A673 (cell line): ENCODE results near the gene ATG5.

ENCODE experiments used
- EZH2 ChIP-seq: fragments of 200-600 bp; sonication (generic); IDR thresholded peaks from 2 replicates; pipeline ENCODE4 v1.6.1; 2017; ENCODE audit warnings: borderline replicate concordance, low read depth, mild to moderate bottlenecking, mixed read lengths, antibody characterized with exemption, low read length; ENCODE audit not compliant: poor library complexity, severe bottlenecking
- TF ChIP-seq, protein P1 (sequence below): fragments of 300-800, 200-600 bp; sonication (generic); conservative IDR thresholded peaks from 2 replicates; pipeline ENCODE4 v1.5.1; 2017; ENCODE audit warnings: low read depth, mild to moderate bottlenecking, antibody characterized with exemption, low read length, moderate library complexity, mixed read lengths

DNA sequence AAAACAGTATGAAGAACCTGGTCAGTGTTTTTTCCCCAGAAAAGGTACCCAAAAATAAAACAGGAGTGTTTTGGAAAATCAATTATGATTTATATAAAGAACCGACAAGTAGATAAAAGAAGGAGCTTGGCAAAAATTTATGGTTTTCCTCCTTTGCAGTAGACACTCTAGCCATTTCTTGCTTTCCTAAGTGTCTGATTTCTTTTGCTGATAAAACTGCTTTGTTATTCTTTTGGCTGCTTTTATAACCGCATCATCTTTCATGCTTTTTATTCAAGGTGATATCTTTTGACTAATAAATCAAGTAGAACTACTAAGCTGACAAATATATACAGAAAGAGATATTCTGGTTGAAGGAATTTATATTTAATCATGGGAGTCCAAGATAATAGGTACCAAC is 16.6 kb downstream of the ATG5 start:
- TF ChIP-seq, protein P1, sequence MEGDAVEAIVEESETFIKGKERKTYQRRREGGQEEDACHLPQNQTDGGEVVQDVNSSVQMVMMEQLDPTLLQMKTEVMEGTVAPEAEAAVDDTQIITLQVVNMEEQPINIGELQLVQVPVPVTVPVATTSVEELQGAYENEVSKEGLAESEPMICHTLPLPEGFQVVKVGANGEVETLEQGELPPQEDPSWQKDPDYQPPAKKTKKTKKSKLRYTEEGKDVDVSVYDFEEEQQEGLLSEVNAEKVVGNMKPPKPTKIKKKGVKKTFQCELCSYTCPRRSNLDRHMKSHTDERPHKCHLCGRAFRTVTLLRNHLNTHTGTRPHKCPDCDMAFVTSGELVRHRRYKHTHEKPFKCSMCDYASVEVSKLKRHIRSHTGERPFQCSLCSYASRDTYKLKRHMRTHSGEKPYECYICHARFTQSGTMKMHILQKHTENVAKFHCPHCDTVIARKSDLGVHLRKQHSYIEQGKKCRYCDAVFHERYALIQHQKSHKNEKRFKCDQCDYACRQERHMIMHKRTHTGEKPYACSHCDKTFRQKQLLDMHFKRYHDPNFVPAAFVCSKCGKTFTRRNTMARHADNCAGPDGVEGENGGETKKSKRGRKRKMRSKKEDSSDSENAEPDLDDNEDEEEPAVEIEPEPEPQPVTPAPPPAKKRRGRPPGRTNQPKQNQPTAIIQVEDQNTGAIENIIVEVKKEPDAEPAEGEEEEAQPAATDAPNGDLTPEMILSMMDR, result no peak
- no peak for TF ChIP-seq EZH2
